RCC 7860 (cell line): ENCODE results near the gene TSPYL2.

Source experiments
- DNase-seq: peaks from one replicate; pipeline ENCODE4 v3.0.0-alpha.2; 2015; ENCODE audit warnings: low spot score
- FAIRE-seq: peaks from 2 replicates; lab custom pipeline; 2012; peaks lifted over from hg19 to GRCh38; lab: Jason Lieb, UNC

TSPYL2 gene

GRCh38 chrX:53116101-53116500 is 33.9 kb downstream of the TSPYL2 start:
- FAIRE-seq (no peak), DNase-seq (no peak)

GRCh38 chrX:53122013-53122412 is 39.8 kb downstream of the TSPYL2 start:
- DNase-seq = no peak
- FAIRE-seq = no peak

GRCh38 chrX:53125506-53125905 is 43.3 kb downstream of the TSPYL2 start:
- DNase-seq (no peak), FAIRE-seq (no peak)

- FAIRE-seq (no peak), DNase-seq (no peak)
Observed at GRCh38 chrX:53126377-53126776, 44.2 kb downstream of the TSPYL2 start.

GRCh38 chrX:53128097-53128749 is 46.1 kb downstream of the TSPYL2 start:
- DNase-seq (no peak), FAIRE-seq (no peak)

- no peak for DNase-seq
- FAIRE-seq = no peak
Observed at GRCh38 chrX:53133400-53133799, 51.2 kb downstream of the TSPYL2 start.

- no peak for DNase-seq
- FAIRE-seq = no peak
Observed at GRCh38 chrX:53135581-53135980, 53.4 kb downstream of the TSPYL2 start.
